Measurements from ENCODE around the gene HTN3.
"Not testable (repeated sequence)": the region's sequence is repeated elsewhere in the genome, so short reads cannot be mapped to it uniquely, and the experiment has no call there.

Gene HTN3
- long read RNA-seq: 0 reads

DNA sequence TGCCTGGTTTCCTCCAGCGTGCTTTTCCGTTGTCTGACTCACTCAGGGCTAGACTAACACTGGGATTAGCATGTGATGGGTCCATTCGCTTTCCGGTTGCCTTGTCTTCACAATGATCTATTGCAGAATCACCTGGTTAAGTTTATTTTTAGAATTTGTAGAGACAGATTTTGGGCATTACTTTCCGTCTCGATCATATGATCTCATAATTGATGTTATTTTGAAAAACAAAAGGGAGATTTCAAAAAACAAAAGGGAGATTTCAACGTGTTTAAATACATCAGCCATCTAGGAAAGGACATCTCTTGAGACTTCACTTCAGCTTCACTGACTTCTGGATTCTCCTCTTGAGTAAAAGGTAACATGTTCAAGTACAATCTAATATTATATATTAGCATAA is at the start of gene HTN3:
Gene HTN3, plus strand, starts transcription at position 301 of the 400 bp plus-strand sequence. CDS start 2,282 bp downstream, outside the sequence.
- not testable (repeated sequence) for H3K27me3 ChIP-seq (ENCODE audit: insufficient read depth, poor library complexity, severe bottlenecking); H3K4me3 ChIP-seq (replicated peaks; ENCODE audit: insufficient read depth, low read length); DNase-seq (ENCODE audit: low read depth in 1 of 2, low spot score in 1 of 2); H3K27ac ChIP-seq (replicated peaks)

DNA sequence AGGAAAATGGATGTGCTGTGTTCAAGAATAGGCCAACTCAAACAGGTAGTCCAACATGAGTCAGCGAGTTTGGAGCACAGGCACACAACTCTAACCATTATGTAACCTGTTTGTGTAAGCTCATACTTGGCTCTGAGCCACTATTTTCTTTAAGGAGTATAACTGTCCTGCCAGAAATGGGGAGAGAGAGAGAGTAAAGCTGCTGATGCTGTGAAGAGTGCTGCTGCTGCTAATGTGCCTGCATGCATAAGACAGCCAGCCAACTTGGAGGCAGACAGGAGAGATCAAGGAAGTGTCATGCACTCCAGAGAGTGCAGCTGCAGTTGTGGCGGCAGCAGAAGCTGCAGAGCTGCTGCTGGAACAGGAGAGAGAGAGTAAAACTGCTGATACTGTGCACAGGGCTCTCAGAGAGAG is 44.2 kb upstream of the HTN3 start:
- H3K4me3 ChIP-seq (replicated peaks; ENCODE audit: insufficient read depth, low read length): no peak overlapping the region
- H3K27ac ChIP-seq (replicated peaks): no peak overlapping the region
- no peak for TF ChIP-seq SPI1 (IDR thresholded peaks at IDR 0.05; ENCODE audit: borderline replicate concordance, low read depth)
- TF ChIP-seq GABPA (IDR thresholded peaks at IDR 0.05; ENCODE audit: low read depth): no peak
- TF ChIP-seq, protein P1, sequence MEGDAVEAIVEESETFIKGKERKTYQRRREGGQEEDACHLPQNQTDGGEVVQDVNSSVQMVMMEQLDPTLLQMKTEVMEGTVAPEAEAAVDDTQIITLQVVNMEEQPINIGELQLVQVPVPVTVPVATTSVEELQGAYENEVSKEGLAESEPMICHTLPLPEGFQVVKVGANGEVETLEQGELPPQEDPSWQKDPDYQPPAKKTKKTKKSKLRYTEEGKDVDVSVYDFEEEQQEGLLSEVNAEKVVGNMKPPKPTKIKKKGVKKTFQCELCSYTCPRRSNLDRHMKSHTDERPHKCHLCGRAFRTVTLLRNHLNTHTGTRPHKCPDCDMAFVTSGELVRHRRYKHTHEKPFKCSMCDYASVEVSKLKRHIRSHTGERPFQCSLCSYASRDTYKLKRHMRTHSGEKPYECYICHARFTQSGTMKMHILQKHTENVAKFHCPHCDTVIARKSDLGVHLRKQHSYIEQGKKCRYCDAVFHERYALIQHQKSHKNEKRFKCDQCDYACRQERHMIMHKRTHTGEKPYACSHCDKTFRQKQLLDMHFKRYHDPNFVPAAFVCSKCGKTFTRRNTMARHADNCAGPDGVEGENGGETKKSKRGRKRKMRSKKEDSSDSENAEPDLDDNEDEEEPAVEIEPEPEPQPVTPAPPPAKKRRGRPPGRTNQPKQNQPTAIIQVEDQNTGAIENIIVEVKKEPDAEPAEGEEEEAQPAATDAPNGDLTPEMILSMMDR (IDR thresholded peaks at IDR 0.05; ENCODE audit: insufficient read depth, low read length): no peak
- DNase-seq (ENCODE audit: low read depth in 1 of 2, low spot score in 1 of 2): no peak
- H3K27me3 ChIP-seq (ENCODE audit: insufficient read depth, poor library complexity, severe bottlenecking): no peaks in the 10 kb centered on the region

DNA sequence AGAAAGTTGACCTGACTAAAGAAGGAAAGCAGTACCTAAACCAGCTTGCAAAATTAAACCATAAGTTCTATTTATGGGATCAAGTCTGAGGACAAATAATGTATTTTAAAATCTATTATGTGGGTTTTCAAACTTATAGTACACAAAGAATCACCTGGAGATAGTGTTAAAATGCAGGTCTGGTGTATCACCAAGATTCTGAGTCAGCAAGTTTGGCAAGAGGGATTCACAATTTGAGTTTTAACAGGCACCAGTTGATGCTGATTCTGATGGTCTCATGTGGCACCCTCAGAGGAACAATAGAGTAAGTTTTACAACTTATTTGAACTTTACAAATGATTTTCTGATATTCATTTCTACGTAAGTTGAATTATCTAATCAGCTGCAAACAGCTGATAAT is 41.6 kb upstream of the HTN3 start:
- H3K27ac ChIP-seq (replicated peaks): no peak overlapping the region
- TF ChIP-seq, protein P1 (IDR thresholded peaks at IDR 0.05; ENCODE audit: insufficient read depth, low read length): no peak
- TF ChIP-seq, protein P2, sequence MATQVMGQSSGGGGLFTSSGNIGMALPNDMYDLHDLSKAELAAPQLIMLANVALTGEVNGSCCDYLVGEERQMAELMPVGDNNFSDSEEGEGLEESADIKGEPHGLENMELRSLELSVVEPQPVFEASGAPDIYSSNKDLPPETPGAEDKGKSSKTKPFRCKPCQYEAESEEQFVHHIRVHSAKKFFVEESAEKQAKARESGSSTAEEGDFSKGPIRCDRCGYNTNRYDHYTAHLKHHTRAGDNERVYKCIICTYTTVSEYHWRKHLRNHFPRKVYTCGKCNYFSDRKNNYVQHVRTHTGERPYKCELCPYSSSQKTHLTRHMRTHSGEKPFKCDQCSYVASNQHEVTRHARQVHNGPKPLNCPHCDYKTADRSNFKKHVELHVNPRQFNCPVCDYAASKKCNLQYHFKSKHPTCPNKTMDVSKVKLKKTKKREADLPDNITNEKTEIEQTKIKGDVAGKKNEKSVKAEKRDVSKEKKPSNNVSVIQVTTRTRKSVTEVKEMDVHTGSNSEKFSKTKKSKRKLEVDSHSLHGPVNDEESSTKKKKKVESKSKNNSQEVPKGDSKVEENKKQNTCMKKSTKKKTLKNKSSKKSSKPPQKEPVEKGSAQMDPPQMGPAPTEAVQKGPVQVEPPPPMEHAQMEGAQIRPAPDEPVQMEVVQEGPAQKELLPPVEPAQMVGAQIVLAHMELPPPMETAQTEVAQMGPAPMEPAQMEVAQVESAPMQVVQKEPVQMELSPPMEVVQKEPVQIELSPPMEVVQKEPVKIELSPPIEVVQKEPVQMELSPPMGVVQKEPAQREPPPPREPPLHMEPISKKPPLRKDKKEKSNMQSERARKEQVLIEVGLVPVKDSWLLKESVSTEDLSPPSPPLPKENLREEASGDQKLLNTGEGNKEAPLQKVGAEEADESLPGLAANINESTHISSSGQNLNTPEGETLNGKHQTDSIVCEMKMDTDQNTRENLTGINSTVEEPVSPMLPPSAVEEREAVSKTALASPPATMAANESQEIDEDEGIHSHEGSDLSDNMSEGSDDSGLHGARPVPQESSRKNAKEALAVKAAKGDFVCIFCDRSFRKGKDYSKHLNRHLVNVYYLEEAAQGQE (IDR thresholded peaks at IDR 0.05; ENCODE audit: insufficient replicate concordance, low read depth): no peak
- TF ChIP-seq POLR2AphosphoS5 (IDR thresholded peaks at IDR 0.05; ENCODE audit: low read depth) (no peak), SPI1 (IDR thresholded peaks at IDR 0.05; ENCODE audit: borderline replicate concordance, low read depth) (no peak), GABPA (IDR thresholded peaks at IDR 0.05; ENCODE audit: low read depth) (no peak)
- H3K27me3 ChIP-seq (ENCODE audit: insufficient read depth, poor library complexity, severe bottlenecking): no peaks in the 10 kb centered on the region
- no peak for DNase-seq (ENCODE audit: low read depth in 1 of 2, low spot score in 1 of 2)
- H3K4me3 ChIP-seq (replicated peaks; ENCODE audit: insufficient read depth, low read length): no peak overlapping the region

DNA sequence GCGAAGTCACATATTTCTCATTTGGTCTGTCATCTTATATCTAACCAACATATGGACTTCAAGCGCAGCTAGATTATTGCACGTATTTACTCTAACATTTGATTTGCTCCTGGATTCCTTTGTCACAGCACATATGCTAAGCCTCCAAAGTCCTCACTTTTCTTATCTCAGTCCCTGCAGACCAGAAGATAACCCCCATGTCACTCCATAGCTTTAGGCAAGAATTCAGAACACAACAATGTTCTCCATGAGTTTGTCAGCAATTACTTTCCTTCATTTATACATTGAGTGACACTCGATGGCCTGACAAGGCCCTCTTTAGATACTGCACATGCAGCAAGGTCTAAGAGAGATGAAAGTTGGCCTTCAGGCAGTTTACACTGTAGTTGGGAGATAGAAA is 37.2 kb upstream of the HTN3 start:
- no peak overlapping the region for H3K4me3 ChIP-seq (replicated peaks; ENCODE audit: insufficient read depth, low read length)
- TF ChIP-seq, protein P2 (IDR thresholded peaks at IDR 0.05; ENCODE audit: insufficient replicate concordance, low read depth): no peak
- TF ChIP-seq SPI1 (IDR thresholded peaks at IDR 0.05; ENCODE audit: borderline replicate concordance, low read depth) (no peak), POLR2AphosphoS5 (IDR thresholded peaks at IDR 0.05; ENCODE audit: low read depth) (no peak), GABPA (IDR thresholded peaks at IDR 0.05; ENCODE audit: low read depth) (no peak)
- TF ChIP-seq, protein P1 (IDR thresholded peaks at IDR 0.05; ENCODE audit: insufficient read depth, low read length): no peak
- no peaks in the 10 kb centered on the region for H3K27me3 ChIP-seq (ENCODE audit: insufficient read depth, poor library complexity, severe bottlenecking)
- H3K27ac ChIP-seq (replicated peaks): no peak overlapping the region
- no peak for DNase-seq (ENCODE audit: low read depth in 1 of 2, low spot score in 1 of 2)

All from HL-60 (cell line).